Skeletal muscle satellite cell (primary cell): ENCODE data around the gene PPP1R3F.
"Not testable (repeated sequence)": the region's sequence is repeated elsewhere in the genome, so short reads cannot be mapped to it uniquely, and the experiment has no call there.

ENCODE experiments used
- H3K27me3 ChIP-seq: 2 replicates; pipeline ENCODE4 v1.7.0; 2013; ENCODE audit warnings: low read length; ENCODE audit not compliant: control insufficient read depth, insufficient read depth
- H3K36me3 ChIP-seq: 2 replicates; pipeline ENCODE4 v1.7.0; 2013; ENCODE audit warnings: mild to moderate bottlenecking, control low read depth, low read length; ENCODE audit not compliant: insufficient read depth
- H3K4me1 ChIP-seq: 2 replicates; pipeline ENCODE4 v1.7.0; 2013; ENCODE audit warnings: low read length; ENCODE audit not compliant: control insufficient read depth, insufficient read depth
- H3K4me2 ChIP-seq: 2 replicates; pipeline ENCODE4 v1.7.0; 2013; ENCODE audit warnings: mild to moderate bottlenecking, low read length
- H3K4me3 ChIP-seq: 2 replicates; pipeline ENCODE4 v1.7.0; 2013; ENCODE audit warnings: low read length
- H3K9ac ChIP-seq: 2 replicates; pipeline ENCODE4 v1.7.0; 2013; ENCODE audit warnings: mild to moderate bottlenecking, low read depth, low read length, moderate library complexity
- H3K9me3 ChIP-seq: replicated peaks from 2 replicates; pipeline ENCODE4 v1.7.0; 2013; ENCODE audit warnings: mild to moderate bottlenecking, control low read depth, low read length

The PPP1R3F gene

DNA sequence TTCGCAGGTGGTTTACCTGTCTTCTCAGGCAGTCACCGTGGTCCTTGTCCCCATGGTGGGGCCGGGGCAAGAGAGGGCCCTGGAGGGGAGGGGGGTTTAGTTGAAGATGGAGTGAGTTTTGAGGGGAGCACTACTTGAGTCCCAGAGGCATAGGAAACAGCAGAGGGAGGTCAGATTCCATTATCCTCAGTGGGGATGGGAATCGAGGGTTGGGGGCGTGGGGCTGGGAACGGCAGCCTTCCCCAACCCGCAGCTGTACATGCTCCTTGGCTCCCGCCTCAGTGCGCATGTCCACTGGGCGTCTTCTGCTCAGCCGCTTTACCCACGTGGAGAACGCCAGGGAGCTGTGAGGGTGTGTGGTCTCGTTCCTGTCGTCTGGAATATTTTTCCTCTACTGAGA, 33.8 kb downstream of the PPP1R3F start, which contains the start of gene GAGE10:
Gene GAGE10 (plus strand): TSS at position 301 of the 400 bp plus-strand sequence. CDS start 1,214 bp downstream, outside the sequence.
- Histone ChIP-seq H3K36me3 (no peaks in the 10 kb centered on the region), H3K4me3 (no peak within 1 kb of the TSS), H3K9me3 (no peaks in the 10 kb centered on the region), H3K4me1 (no peaks in the 10 kb centered on the region), H3K9ac (no peak within 1 kb of the TSS), H3K27me3 (peaks cover 3% of the 10 kb centered on the region), H3K4me2 (no peak within 1 kb of the TSS)

DNA sequence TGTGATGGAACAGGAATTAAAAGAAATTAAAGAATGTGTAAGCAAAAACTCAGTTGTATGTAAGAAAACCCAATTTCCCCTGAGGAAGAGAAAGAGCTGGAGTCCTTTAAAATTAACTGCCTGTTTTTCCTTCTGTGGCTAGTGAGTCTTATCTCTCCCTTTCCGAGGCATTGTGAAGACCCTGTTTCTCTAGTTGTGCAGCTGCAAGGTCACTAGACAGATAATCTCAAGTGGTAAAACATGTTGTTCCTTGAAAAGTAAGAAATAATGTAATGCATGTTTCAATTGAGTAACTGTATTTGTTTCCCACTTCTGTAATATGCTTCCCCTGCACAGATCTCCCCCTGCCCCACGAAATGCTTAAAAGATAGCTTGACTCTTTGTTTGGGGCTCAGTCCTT, 38.2 kb downstream of the PPP1R3F start:
- H3K4me3 ChIP-seq, H3K27me3 ChIP-seq, H3K36me3 ChIP-seq, H3K9me3 ChIP-seq, H3K4me2 ChIP-seq, H3K9ac ChIP-seq, H3K4me1 ChIP-seq: not testable (repeated sequence)

GRCh38 chrX:49308604-49309269, 39.1 kb downstream of the PPP1R3F start:
- peaks cover 3% of the 10 kb centered on the region for H3K27me3 ChIP-seq
- H3K36me3 ChIP-seq = no peaks in the 10 kb centered on the region
- H3K9me3 ChIP-seq = no peaks in the 10 kb centered on the region
- peak overlapping the region; percentile 62 for H3K4me3 ChIP-seq
- H3K9ac ChIP-seq = peak overlapping the region; percentile 67
- H3K4me2 ChIP-seq = peak overlapping the region; percentile 84
- H3K4me1 ChIP-seq = peaks cover 8% of the 10 kb centered on the region

GRCh38 chrX:49309401-49309981, 39.9 kb downstream of the PPP1R3F start:
- peak overlapping the region; percentile 67 for H3K9ac ChIP-seq

GRCh38 chrX:49310371-49310770, 40.8 kb downstream of the PPP1R3F start:
- no peaks in the 10 kb centered on the region for H3K9me3 ChIP-seq
- peaks cover 8% of the 10 kb centered on the region for H3K4me1 ChIP-seq
- H3K9ac ChIP-seq = no peak overlapping the region
- no peaks in the 10 kb centered on the region for H3K36me3 ChIP-seq
- peak overlapping the region; percentile 84 for H3K4me2 ChIP-seq
- H3K27me3 ChIP-seq = peaks cover 6% of the 10 kb centered on the region
- H3K4me3 ChIP-seq = peak overlapping the region; percentile 62

More at GRCh38 chrX:49309401-49309981, 39.9 kb downstream of the PPP1R3F start:
- H3K36me3 ChIP-seq = no peaks in the 10 kb centered on the region
- peaks cover 3% of the 10 kb centered on the region for H3K27me3 ChIP-seq
- no peaks in the 10 kb centered on the region for H3K9me3 ChIP-seq
- H3K4me3 ChIP-seq = peak overlapping the region; percentile 62
- peaks cover 8% of the 10 kb centered on the region for H3K4me1 ChIP-seq
- H3K4me2 ChIP-seq = peak overlapping the region; percentile 84

DNA sequence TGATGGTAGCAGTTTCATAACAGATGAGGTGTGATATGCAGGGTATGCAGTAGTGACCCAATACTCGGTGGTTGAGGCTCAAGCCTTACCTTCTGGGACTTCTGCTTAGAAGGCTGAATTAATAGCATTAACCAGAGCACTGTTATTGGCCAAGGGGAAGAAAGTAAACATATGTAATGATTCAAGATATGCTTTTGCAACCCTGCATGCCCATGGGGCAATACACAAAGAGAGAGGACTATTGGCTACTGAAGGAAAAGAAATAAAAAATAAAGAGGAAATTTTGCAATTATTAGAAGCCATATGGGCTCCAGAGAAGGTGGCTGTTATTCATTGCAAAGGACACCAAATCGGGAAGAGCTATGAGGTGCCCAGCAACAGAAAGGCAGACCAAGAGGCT, 42.6 kb downstream of the PPP1R3F start:
- Histone ChIP-seq H3K4me1 (peaks cover 8% of the 10 kb centered on the region), H3K4me2 (no peak overlapping the region), H3K27me3 (peaks cover 4% of the 10 kb centered on the region), H3K36me3 (no peaks in the 10 kb centered on the region), H3K9ac (no peak overlapping the region), H3K9me3 (no peaks in the 10 kb centered on the region), H3K4me3 (no peak overlapping the region)

GRCh38 chrX:49316085-49316484, 46.5 kb downstream of the PPP1R3F start:
- Histone ChIP-seq H3K9me3 (no peaks in the 10 kb centered on the region), H3K27me3 (peaks cover 4% of the 10 kb centered on the region), H3K9ac (no peak overlapping the region), H3K36me3 (no peaks in the 10 kb centered on the region), H3K4me1 (no peaks in the 10 kb centered on the region), H3K4me2 (no peak overlapping the region), H3K4me3 (no peak overlapping the region)

GRCh38 chrX:49321737-49322136, 52.1 kb downstream of the PPP1R3F start, which contains the start of gene GAGE12J:
TSS of gene GAGE12J (plus strand) at chrX:49322037. CDS start at chrX:49323194, 1,157 bp downstream.
- not testable (repeated sequence) for H3K9me3 ChIP-seq, H3K4me1 ChIP-seq, H3K36me3 ChIP-seq, H3K9ac ChIP-seq, H3K27me3 ChIP-seq, H3K4me3 ChIP-seq, H3K4me2 ChIP-seq

- H3K4me1 ChIP-seq, H3K9me3 ChIP-seq, H3K4me3 ChIP-seq, H3K36me3 ChIP-seq, H3K9ac ChIP-seq, H3K4me2 ChIP-seq, H3K27me3 ChIP-seq: not testable (repeated sequence)
Measured at GRCh38 chrX:49322266-49322665, 52.7 kb downstream of the PPP1R3F start.

GRCh38 chrX:49323735-49324134, 54.1 kb downstream of the PPP1R3F start:
- not testable (repeated sequence) for H3K9ac ChIP-seq, H3K4me1 ChIP-seq, H3K36me3 ChIP-seq, H3K27me3 ChIP-seq, H3K4me3 ChIP-seq, H3K4me2 ChIP-seq, H3K9me3 ChIP-seq

GRCh38 chrX:49330421-49330820, 60.8 kb downstream of the PPP1R3F start:
- H3K9me3 ChIP-seq, H3K4me3 ChIP-seq, H3K27me3 ChIP-seq, H3K36me3 ChIP-seq, H3K9ac ChIP-seq, H3K4me1 ChIP-seq, H3K4me2 ChIP-seq: not testable (repeated sequence)

GRCh38 chrX:49331282-49331681, 61.7 kb downstream of the PPP1R3F start, which contains the start of gene GAGE13:
TSS of gene GAGE13 (plus strand) at chrX:49331582. CDS start at chrX:49332738, 1,156 bp downstream.
- H3K36me3 ChIP-seq, H3K4me3 ChIP-seq, H3K27me3 ChIP-seq, H3K9ac ChIP-seq, H3K4me1 ChIP-seq, H3K4me2 ChIP-seq, H3K9me3 ChIP-seq: not testable (repeated sequence)
